Right lobe of liver (tissue), 4 donors: ENCODE measurements around the gene SCAMP2.

ENCODE experiments used
- CTCF ChIP-seq, 4 donors: fragments of 200-600 bp in 3 of 4; fragments of 450-650 bp in 1 of 4; IDR thresholded peaks; one replicate each; pipeline versions ENCODE4 v1.5.1 to v1.8.0; 2016 to 2022; ENCODE audit warnings: antibody characterized with exemption in 4 of 4, mild to moderate bottlenecking in 2 of 4
- POLR2A ChIP-seq: fragments of 450-650 bp; IDR thresholded peaks from one replicate; pipeline ENCODE4 v1.6.1; 2017; ENCODE audit warnings: antibody characterized with exemption, mild to moderate bottlenecking
- donor health status: DM: no; HTN: no; CAD: no.
- donor health status: DM: no; HTN: no; CAD: no.
- donor health status: DM: no; HTN: yes; CAD: no.

DNA sequence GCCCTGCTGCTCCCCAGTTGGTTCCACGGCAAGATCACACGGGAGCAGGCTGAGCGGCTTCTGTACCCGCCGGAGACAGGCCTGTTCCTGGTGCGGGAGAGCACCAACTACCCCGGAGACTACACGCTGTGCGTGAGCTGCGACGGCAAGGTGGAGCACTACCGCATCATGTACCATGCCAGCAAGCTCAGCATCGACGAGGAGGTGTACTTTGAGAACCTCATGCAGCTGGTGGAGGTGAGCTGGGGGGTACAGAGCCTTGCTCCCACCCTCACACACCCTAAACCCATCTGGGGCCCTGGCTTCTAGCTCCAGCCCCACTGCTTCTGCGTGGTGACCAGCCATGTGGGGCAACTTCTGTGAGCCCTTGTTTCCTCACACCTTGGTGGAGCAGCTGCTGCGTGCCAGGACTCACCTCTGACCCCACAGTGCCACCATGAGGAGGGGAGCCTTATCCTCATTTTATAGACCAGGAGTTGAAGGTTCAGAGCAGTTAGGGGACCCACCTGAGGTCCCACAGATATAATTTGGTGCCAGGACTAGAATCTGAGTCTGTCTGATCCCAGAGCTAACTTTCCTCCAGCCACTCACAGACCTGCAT, 73.8 kb downstream of the SCAMP2 start:
- TF ChIP-seq CTCF (IDR thresholded peaks at IDR 0.05) (no peak), POLR2A (no peak)
